ENCODE measurements around the gene HS3ST4. TPM values are rescaled to one million over a fixed set of nuclear protein-coding genes. Genes with fewer than 3 reads are reported as not detected.
"Not testable (repeated sequence)": the region's sequence is repeated elsewhere in the genome, so short reads cannot be mapped to it uniquely, and the experiment has no call there.

The HS3ST4 gene
- polyA plus RNA-seq, 4 donors, result 0.30 to 0.64 (median 0.44) TPM

DNA sequence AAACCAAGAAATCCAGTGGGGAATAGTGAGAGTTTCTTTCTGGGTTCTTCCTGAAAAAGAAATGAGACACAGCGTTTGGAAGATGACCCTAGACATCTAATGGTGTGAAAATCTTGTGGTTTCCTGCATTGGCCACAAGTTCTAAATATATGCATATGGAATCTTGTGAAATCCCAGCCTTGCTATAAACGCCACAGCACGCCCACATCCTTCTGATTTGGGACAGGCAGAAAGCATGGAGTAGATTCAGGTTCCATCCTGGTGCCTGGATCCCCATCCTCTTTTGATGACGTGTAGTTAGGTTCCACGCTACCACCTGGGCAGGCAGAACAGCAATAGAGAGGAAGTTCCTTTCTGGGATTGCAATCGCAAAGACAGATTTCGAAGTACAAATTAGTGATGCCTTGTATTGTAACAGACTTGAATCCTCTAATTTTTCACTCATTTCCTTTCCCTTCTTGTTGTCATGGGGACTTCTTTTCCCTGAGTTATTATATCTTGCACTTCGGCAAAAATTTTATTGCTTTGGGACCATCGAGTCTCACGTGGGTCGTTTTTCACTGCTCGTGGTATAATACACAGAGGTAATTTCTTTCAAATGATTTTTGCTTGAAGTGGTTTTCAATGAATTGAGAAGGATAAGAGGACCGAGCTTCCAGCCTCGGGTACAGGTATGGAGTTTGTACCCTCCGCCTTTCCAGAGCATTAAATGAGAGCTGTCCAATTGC is 37.6 kb downstream of the HS3ST4 start:
- DNase-seq (ENCODE audit: low read depth in 4 of 4, low spot score in 2 of 4), result no peak

- DNase-seq (ENCODE audit: low read depth in 4 of 4, low spot score in 2 of 4), result no peak
Measured at GRCh38 chr16:25730396-25730795, 38.6 kb downstream of the HS3ST4 start.

DNA sequence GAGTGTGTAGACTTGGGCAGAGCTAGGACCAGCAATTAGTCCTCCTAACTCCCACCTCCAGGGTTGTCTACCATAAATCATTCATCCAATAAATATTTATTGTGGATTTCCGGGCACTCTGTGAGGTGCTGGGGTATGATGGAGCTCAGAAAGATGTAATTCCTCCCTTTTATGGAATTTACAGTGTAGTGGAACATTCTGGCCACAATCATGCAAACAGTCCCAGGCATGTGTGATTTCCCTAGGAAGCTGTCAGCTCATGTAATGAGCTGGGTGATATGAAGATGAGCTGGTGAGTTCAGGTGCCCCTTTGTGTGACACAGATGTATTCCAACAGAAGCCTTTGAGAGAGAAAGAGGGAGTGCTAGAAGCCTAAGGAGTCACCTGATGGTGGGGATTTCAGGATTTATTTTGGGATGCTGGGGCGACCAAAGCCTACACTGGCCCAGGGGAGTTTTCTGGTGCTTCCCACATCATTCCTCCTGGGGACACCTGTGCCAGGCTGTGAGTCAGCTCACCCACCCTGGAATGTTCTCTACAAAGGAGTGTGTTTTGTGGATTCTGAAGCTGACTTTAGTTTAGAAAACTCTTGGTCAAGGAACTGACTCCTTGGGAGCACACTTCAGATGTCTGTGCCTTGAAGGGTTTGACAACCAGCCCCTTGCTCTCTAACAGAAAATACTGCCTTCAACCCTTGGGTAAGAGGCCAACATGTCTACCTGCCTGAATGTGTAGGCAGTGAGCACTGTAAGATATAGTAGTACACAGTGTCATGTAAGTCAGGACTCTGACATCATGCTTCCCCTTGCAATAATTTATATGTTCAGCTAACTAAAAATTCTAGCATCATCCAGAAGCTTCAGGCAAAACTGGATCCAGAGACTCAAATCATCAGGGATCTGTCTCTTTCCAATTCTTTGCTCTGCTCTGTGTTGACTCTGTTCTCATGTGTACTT is 42.9 kb downstream of the HS3ST4 start:
- DNase-seq (ENCODE audit: low read depth in 4 of 4, low spot score in 2 of 4), result no peak

DNA sequence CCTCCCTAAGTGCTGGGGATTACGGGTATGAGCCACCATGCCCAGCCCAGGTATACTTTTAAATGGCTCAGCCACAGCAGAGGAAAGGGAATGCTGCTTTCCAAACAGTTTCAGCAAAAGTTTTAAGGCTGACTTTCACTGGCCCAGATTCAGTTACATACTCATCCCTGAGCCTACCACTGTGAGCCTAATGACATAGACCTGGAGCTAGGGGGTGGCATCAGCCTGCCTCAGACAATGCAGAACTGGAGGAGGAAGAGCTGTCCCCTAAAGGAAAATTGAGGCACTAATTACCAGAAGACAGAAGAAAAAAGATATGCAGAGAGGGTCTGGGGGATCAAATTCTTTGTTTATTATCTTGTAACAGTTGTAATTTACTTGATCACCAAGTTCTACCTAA is 43.9 kb downstream of the HS3ST4 start:
- no peak for DNase-seq (ENCODE audit: low read depth in 4 of 4, low spot score in 2 of 4)

DNA sequence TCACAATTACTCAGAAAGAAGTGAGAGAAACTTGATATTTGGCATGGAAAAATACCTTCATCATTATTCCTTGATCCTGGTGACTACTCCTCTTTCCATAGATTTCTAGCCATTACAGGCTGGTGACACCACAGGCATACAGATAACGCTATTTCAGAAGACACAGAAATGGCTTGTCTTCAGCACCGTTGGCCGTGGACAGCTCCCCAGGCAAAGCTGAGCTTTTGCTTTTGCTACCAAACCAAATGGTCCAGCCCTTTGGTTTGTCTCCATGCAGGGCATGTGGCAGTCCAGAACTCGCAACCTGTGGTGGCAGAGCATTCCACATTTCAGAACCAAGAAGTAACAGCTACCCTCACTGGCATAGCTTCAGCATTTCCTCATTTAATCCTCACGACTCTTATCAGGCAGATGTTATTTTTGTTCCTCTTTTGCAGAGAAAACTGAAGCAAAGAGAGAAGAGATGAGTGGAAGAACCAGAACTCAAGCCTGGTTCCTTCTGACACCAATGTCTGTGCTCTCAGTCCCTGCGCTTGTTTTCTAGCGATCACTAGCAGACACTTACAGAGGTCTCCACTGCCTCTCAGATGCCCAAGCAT is 55.5 kb downstream of the HS3ST4 start:
- DNase-seq (ENCODE audit: low read depth in 4 of 4, low spot score in 2 of 4), result peak in 3 of 4 donors; percentile 7 to 16 (median 9)

DNA sequence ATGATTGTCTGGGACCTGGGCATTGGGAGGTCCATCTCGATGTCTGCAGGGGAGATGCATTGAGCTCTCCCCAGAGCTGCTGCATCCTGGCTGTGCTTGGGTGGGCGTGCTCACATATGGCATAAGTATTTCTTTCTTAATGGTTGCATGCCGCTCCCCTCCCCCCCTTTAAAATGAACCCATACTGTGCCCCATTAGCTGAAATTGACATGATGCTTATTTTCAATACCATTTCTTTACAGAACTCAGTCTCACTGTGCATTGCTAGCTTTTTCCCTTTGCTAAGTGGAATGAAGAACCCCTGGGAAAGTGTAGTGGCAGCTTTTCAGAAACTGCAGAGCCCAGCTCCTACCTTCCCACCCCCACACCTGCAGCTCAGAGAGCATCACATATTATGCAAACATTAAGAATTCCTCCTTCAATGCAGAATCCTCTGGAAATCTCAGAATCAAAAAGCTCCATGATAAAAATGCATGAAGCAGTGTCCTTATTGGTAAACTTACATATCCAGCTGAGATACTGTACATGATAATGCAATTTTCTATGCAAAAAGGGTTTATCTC is 56.4 kb downstream of the HS3ST4 start:
- DNase-seq (ENCODE audit: low read depth in 4 of 4, low spot score in 2 of 4), result no peak

GRCh38 chr16:25750488-25751216 is 58.9 kb downstream of the HS3ST4 start:
- no peak for DNase-seq (ENCODE audit: low read depth in 4 of 4, low spot score in 2 of 4)

GRCh38 chr16:25751230-25751835 is 59.6 kb downstream of the HS3ST4 start:
- DNase-seq (ENCODE audit: low read depth in 4 of 4, low spot score in 2 of 4), result no peak

DNA sequence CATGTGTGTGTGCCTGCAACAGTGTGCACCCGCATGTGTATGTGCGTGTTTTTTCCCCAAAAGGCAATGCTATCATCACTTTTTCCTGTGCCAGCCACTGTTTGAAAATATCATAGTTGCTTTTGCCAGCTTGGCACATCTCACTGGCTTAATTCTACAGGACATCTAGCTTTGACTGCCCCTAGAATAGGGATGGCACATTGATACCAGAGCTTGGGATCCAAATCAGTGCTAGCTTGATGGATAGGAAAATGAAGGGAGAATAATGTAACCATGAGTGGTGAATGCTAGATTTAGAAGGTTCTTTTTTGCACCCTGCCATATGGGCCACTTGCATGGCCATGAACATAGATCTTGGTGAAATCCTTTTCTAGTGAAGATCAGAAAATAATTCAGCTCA is 72.7 kb downstream of the HS3ST4 start:
- no peak for DNase-seq (ENCODE audit: low read depth in 4 of 4, low spot score in 2 of 4)

DNA sequence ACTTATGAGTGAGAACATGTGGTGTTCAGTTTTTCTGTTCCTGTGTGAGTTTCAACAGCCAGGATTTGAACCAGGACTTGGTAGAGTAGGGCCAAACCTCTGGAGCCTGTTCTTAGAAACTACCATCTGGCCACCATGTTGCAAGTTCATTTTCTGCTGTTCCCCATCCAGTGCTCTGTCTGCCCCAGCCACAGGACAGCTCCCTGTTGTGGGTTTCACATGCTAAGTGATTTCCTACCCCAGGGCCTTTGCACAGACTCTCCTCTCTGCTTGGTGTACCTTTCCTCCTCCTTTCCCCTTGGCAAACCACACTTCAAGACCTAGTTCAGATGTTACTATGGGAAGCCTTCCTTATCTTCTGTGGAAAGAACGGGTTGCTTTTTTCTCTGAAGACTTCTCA is 79.5 kb downstream of the HS3ST4 start:
- DNase-seq (ENCODE audit: low read depth in 4 of 4, low spot score in 2 of 4), result no peak

- DNase-seq (ENCODE audit: low read depth in 4 of 4, low spot score in 2 of 4), result no peak
Measured at GRCh38 chr16:25771812-25772568, 80.2 kb downstream of the HS3ST4 start.

DNA sequence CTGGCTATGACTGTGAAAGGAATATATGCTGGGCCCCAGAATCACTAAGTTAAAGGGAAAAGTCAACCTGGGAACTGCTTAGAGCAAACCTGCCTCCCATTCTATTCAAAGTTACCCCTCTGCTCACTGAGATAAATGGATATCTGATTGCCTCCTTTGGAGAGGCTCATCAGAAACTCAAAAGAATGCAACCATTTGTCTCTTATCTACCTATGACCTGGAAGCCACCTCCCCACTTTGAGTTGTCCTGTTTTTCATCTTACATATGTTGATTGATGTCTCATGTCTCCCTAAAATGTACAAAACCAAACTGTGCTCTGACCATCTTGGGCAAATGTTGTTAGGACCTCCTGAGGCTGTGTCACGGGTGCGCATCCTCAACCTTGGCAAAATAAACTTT is 84.5 kb downstream of the HS3ST4 start:
- not testable (repeated sequence) for DNase-seq (ENCODE audit: low read depth in 4 of 4, low spot score in 2 of 4)

- DNase-seq (ENCODE audit: low read depth in 4 of 4, low spot score in 2 of 4), result no peak
Measured at GRCh38 chr16:25783226-25783625, 91.5 kb downstream of the HS3ST4 start.

- DNase-seq (ENCODE audit: low read depth in 4 of 4, low spot score in 2 of 4), result no peak
Measured at GRCh38 chr16:25785361-25785760, 93.6 kb downstream of the HS3ST4 start.

GRCh38 chr16:25786748-25787147 is 95.0 kb downstream of the HS3ST4 start:
- DNase-seq (ENCODE audit: low read depth in 4 of 4, low spot score in 2 of 4), result no peak

- no peak for DNase-seq (ENCODE audit: low read depth in 4 of 4, low spot score in 2 of 4)
Measured at GRCh38 chr16:25788637-25789036, 96.9 kb downstream of the HS3ST4 start.

- no peak for DNase-seq (ENCODE audit: low read depth in 4 of 4, low spot score in 2 of 4)
Measured at GRCh38 chr16:25796239-25796638, 104.5 kb downstream of the HS3ST4 start.

DNA sequence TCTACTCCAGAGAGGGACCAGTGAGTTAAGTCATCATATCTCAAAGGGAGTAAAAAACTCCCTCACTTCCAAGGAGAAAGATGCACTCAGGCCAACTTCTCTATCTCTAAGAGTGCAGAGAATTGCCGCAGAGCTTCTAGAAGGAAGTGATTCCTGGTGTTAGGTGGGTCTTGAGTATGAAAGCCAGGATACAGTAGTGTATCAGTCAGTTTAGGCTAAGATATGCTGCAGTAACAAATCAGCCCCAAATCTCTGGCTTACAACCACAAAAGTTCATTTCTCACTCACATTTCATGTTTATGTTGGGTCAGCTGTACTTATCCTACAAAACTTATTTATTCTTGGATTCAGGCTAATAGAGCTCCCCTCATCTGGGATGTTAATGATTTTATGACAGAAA is 106.3 kb downstream of the HS3ST4 start:
- DNase-seq (ENCODE audit: low read depth in 4 of 4, low spot score in 2 of 4), result no peak

DNA sequence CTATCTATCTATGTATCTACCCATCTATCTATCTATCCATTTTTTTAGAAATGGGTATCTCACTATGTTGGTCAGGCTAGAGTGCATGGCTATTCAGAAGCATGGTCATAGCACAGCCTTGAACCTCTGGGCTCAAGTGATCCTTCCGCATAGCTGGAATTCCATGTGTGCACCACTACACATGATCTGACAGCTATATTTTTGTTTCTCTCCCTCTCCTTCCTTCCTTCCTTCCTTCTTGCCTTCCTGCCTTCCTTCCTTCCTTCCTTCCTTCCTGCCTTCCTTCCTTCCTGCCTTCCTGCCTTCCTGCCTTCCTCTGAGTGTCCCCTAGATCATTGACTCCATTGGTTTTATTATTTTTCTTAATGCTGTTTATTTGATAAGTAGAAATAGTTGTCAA is 108.1 kb downstream of the HS3ST4 start:
- no peak for DNase-seq (ENCODE audit: low read depth in 4 of 4, low spot score in 2 of 4)

All from left renal cortex interstitium (tissue), 4 donors.